ENCODE results near the gene MIB1.
A peak's percentile ranks its signal among the peaks of the same experiment; 100 is the strongest.

MIB1 gene

DNA sequence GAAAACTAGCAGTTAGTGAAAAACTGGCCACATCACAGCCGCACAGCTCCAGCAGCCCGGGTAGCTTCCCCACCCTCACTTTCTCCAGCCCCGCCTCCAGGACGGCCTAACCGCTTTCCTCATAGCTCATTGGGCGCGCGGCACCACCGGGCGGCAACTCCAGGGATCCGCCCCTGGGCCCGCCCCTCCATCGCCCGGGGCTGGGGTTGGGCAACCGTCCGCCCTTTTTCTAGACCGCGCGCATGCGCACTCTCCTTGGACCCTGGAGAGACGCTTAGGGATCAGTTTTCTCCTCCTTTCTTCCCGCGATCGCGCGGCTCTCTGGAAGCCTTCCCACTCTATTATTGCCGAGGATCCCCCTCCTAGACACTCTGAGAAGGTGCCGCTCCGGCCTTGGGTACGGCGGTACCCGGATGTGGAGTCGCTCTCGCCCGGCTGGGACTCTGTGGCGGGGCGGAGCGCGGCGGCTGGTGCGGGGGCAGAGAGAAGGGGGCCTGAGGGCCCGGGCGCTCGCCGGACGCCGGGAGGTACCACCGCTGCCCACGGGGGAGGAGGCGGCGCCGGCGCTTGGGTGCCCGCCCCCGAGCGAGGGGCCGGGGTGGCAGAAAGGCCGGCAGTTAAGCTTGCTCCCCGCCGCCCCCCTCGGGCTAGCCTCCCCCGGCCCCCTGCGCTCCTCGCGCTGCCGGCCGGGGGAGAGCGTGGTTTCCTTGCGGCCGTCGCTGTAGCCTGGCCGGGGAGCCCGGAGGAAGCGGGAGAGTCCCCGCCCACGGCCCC lies at the start of gene MIB1:
Gene MIB1, plus strand, starts transcription at position 255 of the 774 bp plus-strand sequence. CDS start 792 bp downstream, outside the sequence.
- peak; percentile 98 for DNase-seq (ENCODE audit: low read depth, low spot score)
- TF ChIP-seq, protein P1, sequence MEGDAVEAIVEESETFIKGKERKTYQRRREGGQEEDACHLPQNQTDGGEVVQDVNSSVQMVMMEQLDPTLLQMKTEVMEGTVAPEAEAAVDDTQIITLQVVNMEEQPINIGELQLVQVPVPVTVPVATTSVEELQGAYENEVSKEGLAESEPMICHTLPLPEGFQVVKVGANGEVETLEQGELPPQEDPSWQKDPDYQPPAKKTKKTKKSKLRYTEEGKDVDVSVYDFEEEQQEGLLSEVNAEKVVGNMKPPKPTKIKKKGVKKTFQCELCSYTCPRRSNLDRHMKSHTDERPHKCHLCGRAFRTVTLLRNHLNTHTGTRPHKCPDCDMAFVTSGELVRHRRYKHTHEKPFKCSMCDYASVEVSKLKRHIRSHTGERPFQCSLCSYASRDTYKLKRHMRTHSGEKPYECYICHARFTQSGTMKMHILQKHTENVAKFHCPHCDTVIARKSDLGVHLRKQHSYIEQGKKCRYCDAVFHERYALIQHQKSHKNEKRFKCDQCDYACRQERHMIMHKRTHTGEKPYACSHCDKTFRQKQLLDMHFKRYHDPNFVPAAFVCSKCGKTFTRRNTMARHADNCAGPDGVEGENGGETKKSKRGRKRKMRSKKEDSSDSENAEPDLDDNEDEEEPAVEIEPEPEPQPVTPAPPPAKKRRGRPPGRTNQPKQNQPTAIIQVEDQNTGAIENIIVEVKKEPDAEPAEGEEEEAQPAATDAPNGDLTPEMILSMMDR (IDR thresholded peaks at IDR 0.05; ENCODE audit: low read depth, low read length): no peak
- in situ Hi-C loops (cut with HindIII; ENCODE audit: low sequenced_read_pairs): no loop called here
- H3K4me3 ChIP-seq (ENCODE audit: low read depth, low read length): peak within 1 kb of the TSS; percentile 83

DNA sequence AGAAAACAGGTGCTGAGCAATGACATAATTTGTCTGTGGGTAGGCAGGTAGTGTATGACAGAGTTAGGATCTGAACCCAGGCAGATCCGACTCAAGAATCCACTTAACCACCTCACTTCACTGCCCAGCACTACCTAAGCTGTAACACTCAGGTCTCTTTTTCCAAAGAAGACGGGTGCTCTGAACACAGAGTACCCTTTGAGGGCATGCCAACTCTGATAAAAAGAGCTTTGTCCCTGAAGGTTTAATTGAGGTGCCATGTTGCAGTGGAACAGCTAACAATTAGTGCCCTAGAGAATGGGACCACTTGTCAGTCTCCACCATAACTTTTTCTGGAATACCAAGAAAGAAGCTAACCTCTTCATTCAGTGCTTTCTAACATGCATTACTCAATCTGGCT lies 47.3 kb upstream of the MIB1 start:
- no peak for DNase-seq (ENCODE audit: low read depth, low spot score)
- no peak overlapping the region for H3K4me3 ChIP-seq (ENCODE audit: low read depth, low read length)
- in situ Hi-C loops (cut with HindIII; ENCODE audit: low sequenced_read_pairs): no loop called here
- TF ChIP-seq, protein P1 (IDR thresholded peaks at IDR 0.05; ENCODE audit: low read depth, low read length): no peak

DNA sequence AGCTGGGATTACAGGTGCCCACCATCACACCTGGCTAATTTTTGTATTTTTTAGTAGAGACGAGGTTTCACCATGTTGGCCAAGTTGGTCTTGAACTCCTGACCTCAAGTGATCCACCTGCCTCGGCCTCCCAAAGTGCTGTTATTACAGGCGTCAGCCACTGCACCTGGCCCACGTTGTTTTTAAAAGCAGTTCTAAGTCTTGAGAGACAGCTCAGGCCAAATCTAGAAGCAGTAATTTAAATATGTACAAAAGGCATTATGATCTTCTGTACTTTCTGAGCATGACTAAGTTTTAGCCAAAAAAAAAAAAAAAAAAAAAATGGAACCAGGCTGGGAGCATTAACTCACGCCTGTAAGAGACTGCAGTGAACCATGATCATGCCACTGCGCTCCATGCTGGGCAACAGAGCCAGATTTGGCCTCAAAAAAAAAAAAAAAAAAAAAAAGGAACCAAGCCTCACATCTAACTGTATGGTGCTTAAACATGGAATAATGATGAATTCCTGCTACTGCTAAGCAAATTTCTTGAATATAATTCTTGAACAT lies 40.0 kb upstream of the MIB1 start:
- TF ChIP-seq, protein P1 (IDR thresholded peaks at IDR 0.05; ENCODE audit: low read depth, low read length): no peak
- no peak for DNase-seq (ENCODE audit: low read depth, low spot score)
- in situ Hi-C loops (cut with HindIII; ENCODE audit: low sequenced_read_pairs): no loop called here
- no peak overlapping the region for H3K4me3 ChIP-seq (ENCODE audit: low read depth, low read length)

DNA sequence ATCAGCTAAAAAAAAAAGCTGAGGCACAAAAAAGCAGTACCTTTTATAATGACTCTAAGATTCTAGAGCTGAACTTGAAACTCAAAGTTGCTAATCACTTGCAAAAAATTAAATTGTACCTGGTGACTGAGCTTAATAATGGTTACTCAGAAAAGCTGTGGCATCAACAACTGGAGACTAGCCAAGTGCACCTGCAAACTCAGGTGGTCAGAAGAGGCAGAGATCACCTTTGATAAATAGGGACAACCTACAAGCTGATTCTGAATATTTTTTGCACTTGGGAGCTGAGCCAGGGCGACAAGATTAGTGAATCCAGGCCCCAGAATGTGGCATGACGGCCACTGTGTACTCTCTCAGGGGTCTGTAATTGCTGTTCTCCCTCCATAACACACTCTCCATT lies 39.0 kb upstream of the MIB1 start:
- TF ChIP-seq, protein P1 (IDR thresholded peaks at IDR 0.05; ENCODE audit: low read depth, low read length): no peak
- in situ Hi-C loops (cut with HindIII; ENCODE audit: low sequenced_read_pairs): no loop called here
- no peak for DNase-seq (ENCODE audit: low read depth, low spot score)

DNA sequence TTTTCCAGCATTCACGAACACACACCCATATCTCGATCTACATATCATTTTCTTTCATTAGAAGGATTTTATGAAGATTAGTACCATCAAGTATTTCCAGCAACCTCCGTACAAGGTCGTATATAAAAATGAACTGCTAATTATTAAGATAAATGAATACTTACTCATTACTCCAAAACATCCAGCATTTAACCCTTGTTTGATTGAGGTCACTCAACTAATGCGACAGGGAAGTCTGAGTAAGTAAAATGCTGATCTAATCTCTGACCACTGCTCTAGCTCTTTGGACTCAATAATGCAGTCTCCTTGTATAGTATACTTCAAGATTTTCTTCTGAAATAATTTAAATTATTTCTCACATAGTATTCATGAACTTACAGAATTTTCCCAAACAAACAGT lies 38.0 kb upstream of the MIB1 start:
- H3K4me3 ChIP-seq (ENCODE audit: low read depth, low read length): no peak overlapping the region
- TF ChIP-seq, protein P1 (IDR thresholded peaks at IDR 0.05; ENCODE audit: low read depth, low read length): no peak
- in situ Hi-C loops (cut with HindIII; ENCODE audit: low sequenced_read_pairs): no loop called here
- no peak for DNase-seq (ENCODE audit: low read depth, low spot score)

More for the DNA sequence above, 39.0 kb upstream of the MIB1 start:
- H3K4me3 ChIP-seq (ENCODE audit: low read depth, low read length): no peak overlapping the region

DNA sequence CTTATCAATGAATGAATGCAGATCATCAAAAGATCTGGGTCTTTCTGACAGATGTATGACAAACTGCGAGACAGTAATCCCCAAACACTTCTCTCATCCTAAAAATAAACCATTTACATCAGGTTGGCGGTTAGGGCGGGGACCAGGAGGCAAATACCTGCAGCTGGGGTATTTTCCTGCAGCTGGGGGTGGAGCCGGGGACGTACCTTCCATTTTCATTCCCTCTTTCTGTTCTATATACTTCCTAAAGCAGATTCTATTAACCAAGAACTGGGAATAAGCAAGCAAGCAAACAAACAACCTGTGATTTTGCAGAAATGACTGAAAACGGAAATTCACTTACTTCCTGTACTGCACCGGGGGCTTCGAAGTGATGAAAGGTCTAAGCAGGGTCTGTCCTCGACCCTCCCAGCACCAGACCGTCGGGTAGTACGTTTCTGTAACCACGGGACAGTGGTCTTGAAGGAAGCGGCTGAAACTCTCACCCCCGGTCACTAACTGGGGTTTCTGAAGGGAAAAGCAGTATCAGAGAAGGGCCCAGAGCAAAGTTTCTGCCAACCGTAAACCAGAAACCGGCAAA lies 37.3 kb upstream of the MIB1 start:
- H3K4me3 ChIP-seq (ENCODE audit: low read depth, low read length): peak overlapping the region; percentile 81
- in situ Hi-C loops (cut with HindIII; ENCODE audit: low sequenced_read_pairs): no loop called here
- no peak for DNase-seq (ENCODE audit: low read depth, low spot score)
- TF ChIP-seq, protein P1 (IDR thresholded peaks at IDR 0.05; ENCODE audit: low read depth, low read length): no peak

All from astrocyte of the spinal cord (primary cell).